Measurements from ENCODE around the gene TSC22D2.
"Not testable (repeated sequence)": the region's sequence is repeated elsewhere in the genome, so short reads cannot be mapped to it uniquely, and the experiment has no call there.

The TSC22D2 gene

DNA sequence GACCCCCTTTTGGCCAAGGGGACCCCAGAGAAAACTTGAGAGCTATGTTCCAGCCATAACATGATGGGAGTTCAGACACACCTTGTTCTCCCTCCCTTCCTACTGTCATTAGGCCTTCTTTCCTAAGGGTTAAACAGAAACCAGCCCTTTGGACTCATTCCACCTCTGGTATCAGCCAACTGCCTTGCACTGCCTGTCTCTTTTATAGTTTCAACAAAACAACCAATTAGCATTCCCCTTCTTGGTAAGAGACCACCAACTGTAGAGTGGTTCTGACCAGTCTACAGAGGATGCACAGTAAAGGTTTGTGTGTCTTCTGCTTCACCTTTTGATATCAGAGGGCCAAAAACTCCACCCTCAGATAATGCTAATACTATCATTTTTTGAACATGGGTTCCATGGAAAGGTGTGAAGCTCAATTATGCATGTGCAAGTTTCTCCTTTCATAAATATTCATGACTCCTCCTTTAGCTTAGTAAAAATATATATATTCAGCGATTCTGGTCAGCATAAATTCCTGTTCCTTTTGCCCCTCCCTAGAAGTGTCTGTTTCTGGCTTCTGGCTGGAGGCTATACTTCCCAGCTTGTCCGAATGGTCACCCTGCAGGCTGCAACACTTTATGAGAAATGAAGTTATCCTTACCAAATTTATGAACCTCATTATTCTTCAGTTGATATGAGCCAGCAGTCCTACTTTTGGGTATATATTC, 82.3 kb downstream of the TSC22D2 start:
- no peak for DNase-seq
- H3K9me3 ChIP-seq: peaks cover 0 to 17% (median 0%) of the 10 kb centered on the region in 3 donors
- no peaks in the 10 kb centered on the region for H3K36me3 ChIP-seq
- H3K4me3 ChIP-seq: no peak overlapping the region
- TF ChIP-seq, protein P1, sequence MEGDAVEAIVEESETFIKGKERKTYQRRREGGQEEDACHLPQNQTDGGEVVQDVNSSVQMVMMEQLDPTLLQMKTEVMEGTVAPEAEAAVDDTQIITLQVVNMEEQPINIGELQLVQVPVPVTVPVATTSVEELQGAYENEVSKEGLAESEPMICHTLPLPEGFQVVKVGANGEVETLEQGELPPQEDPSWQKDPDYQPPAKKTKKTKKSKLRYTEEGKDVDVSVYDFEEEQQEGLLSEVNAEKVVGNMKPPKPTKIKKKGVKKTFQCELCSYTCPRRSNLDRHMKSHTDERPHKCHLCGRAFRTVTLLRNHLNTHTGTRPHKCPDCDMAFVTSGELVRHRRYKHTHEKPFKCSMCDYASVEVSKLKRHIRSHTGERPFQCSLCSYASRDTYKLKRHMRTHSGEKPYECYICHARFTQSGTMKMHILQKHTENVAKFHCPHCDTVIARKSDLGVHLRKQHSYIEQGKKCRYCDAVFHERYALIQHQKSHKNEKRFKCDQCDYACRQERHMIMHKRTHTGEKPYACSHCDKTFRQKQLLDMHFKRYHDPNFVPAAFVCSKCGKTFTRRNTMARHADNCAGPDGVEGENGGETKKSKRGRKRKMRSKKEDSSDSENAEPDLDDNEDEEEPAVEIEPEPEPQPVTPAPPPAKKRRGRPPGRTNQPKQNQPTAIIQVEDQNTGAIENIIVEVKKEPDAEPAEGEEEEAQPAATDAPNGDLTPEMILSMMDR (IDR thresholded peaks at IDR 0.05): no peak
- intact Hi-C loops (cut with DNase I; ENCODE audit: low total_unique reads): no loop called here
- H3K27me3 ChIP-seq: no peaks in the 10 kb centered on the region
- no peak overlapping the region for H3K27ac ChIP-seq
- H3K4me1 ChIP-seq: no peaks in the 10 kb centered on the region

DNA sequence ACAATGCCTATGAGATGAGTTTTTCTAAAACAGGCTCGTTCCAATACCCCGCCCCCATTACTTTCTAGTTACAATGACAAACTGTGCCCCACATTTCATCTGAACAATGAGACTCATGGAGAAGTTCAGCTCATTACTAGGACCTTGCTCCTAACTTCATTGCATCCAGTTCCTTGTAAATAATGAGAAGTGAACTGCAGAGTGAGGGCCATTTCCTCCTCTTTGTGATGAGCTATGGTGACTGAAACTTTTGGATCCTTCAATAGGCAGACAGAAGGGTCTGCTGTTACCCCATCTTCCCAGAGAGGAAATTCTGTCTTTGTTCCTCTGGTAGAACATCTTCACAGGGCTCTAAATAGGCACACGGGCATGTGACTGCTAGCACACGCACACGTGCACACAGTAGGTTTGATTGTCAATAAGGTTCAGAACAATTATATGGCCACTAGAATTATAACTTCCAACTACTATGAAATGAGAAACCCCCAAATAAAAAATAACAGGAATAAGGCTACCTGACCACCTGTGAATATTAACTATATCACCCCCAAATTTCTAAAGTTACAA, 86.4 kb downstream of the TSC22D2 start:
- TF ChIP-seq, protein P1 (IDR thresholded peaks at IDR 0.05): no peak
- intact Hi-C loops (cut with DNase I; ENCODE audit: low total_unique reads): loop anchor here (2.0 kb wide), 1 partner anchor 84 kb away; no protein-coding TSS in a partner anchor

DNA sequence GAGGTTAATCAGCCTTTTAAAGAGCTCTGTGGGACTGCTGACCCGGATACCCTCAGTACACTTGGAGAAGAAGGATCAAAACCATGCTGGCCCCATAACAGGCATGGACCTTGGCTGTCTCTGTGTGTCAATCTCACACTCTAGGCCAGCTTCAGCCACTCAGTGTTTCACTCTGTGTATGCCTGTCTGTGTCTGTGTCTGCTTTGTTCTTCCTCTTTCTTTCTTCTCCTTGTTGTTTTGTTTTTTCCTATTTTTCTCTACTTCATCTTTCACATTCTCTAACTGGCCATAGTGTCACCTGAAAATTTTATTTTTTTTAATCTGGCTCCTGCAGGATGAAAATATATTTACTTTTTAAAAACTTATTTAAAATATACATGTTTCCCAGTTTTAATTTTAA, 87.1 kb downstream of the TSC22D2 start:
- no peaks in the 10 kb centered on the region for H3K36me3 ChIP-seq
- H3K27ac ChIP-seq: no peak overlapping the region
- no peaks in the 10 kb centered on the region for H3K4me1 ChIP-seq
- no peaks in the 10 kb centered on the region for H3K27me3 ChIP-seq
- no peaks in the 10 kb centered on the region for H3K9me3 ChIP-seq
- no peak overlapping the region for H3K4me3 ChIP-seq
- no peak for DNase-seq
- TF ChIP-seq, protein P1 (IDR thresholded peaks at IDR 0.05): no peak
- intact Hi-C loops (cut with DNase I; ENCODE audit: low total_unique reads): loop anchor here (2.0 to 5.0 kb wide), 3 partner anchors 84 to 268 kb away; no protein-coding TSS in a partner anchor

More for the DNA sequence above, 86.4 kb downstream of the TSC22D2 start:
- DNase-seq: no peak
- Histone ChIP-seq H3K27ac (no peak overlapping the region), H3K4me3 (no peak overlapping the region), H3K4me1 (no peaks in the 10 kb centered on the region), H3K9me3 (no peaks in the 10 kb centered on the region), H3K36me3 (no peaks in the 10 kb centered on the region), H3K27me3 (no peaks in the 10 kb centered on the region)

DNA sequence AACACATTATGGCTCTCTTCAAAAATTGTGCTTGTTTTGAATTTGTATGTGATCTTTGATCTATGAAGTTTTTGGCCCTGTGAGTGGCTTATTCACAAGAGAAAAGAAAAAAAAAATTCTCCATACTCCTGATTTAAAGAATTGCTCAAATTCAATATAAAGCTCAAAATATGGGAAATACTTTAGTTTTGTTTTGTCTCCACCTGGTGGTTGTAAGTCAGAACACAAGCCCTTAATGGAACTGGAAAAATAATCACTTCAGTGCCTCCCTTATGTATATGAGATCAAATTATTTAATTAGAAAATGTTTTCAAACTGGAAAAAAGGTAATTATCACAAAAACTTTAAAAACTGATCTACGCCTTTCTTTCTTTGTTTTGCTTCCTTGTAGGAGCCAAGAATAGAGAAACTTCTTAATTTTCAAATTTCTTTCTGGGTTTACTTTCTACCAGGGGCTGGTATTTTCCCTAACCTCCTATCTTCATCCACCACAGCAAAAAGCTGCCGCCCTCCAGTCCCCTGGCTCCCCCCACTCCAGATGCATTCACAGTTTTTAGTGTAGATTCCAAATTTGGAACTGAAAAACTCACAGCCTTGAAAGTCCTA, 87.6 kb downstream of the TSC22D2 start:
- Histone ChIP-seq H3K36me3 (no peaks in the 10 kb centered on the region), H3K9me3 (no peaks in the 10 kb centered on the region), H3K4me3 (no peak overlapping the region), H3K27me3 (no peaks in the 10 kb centered on the region), H3K27ac (no peak overlapping the region), H3K4me1 (no peaks in the 10 kb centered on the region)
- intact Hi-C loops (cut with DNase I; ENCODE audit: low total_unique reads): loop anchor here (2.0 to 5.0 kb wide), 3 partner anchors 85 to 268 kb away; no protein-coding TSS in a partner anchor
- TF ChIP-seq, protein P1 (IDR thresholded peaks at IDR 0.05): peak; percentile 75 to 80
- DNase-seq: no peak

- TF ChIP-seq, protein P1 (IDR thresholded peaks at IDR 0.05): no peak
- Histone ChIP-seq H3K36me3 (no peaks in the 10 kb centered on the region), H3K4me1 (no peaks in the 10 kb centered on the region), H3K4me3 (no peak overlapping the region), H3K27ac (no peak overlapping the region), H3K9me3 (no peaks in the 10 kb centered on the region), H3K27me3 (no peaks in the 10 kb centered on the region)
- no peak for DNase-seq
- intact Hi-C loops (cut with DNase I; ENCODE audit: low total_unique reads): loop anchor here (5.0 kb wide), 2 partner anchors 211 to 271 kb away; no protein-coding TSS in a partner anchor
These were observed 89.9 kb downstream of the TSC22D2 start for GRCh38 chr3:150497956-150498355.

DNA sequence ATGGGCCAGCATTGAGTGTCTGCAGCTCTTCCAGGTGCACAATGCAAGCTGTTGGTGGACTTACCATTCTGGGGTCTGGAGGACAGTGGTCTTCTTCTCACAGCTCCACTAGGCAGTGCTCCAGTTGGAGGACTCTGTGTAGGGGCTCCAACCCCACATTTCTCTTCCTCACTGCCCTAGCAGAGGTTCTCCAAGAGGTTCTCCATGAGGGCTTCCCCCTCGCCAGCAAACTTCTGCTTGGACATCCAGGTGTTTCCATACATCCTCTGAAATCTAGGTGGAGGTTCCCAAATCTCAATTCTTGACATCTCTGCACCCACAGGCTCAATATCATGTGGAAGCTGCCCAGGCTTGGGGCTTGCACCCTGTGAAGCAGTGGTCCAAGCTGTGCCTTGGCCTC, 92.9 kb downstream of the TSC22D2 start:
- intact Hi-C loops (cut with DNase I; ENCODE audit: low total_unique reads); DNase-seq; H3K36me3 ChIP-seq; H3K27me3 ChIP-seq; H3K4me3 ChIP-seq; H3K4me1 ChIP-seq; H3K9me3 ChIP-seq; H3K27ac ChIP-seq: not testable (repeated sequence)

Measured in tibial artery (tissue), 4 donors.